HepG2 (cell line): ENCODE data around the gene TMEFF2. TPM values are rescaled to one million over a fixed set of nuclear protein-coding genes. Genes with fewer than 3 reads are reported as not detected.

Experiments
- ATAC-seq: fragments of 200-7000 bp; cut with Tn5 transposase; 3 replicates; pipeline ENCODE4 v1.9.1; 2020; ENCODE audit warnings: mild to moderate bottlenecking, moderate library complexity
- BruUV-seq: library from RNA; stranded (reverse); fragments of 400-500 nt; replicated peaks from 2 replicates; lab custom pipeline; 2021; lab: Mats Ljungman, UMichigan
- CTCF ChIA-PET: fragments of 300-600 bp; formaldehyde crosslinking; extraction: SDS; loops from one replicate; lab custom pipeline; 2021; ENCODE audit warnings: low total read pairs, inconsistent platforms, low intra/inter-chr PET ratio; lab: Yijun Ruan, JAX
- POLR2A ChIA-PET: fragments of 350-600 bp; sonication (Branson Sonifier 250); formaldehyde crosslinking; loops from one replicate; lab custom pipeline; 2020; ENCODE audit warnings: antibody characterized with exemption, inconsistent platforms; lab: Yijun Ruan, JAX
- DNase-seq: peaks from one replicate; pipeline ENCODE4 v3.0.0-alpha.2; 2015; ENCODE audit warnings: low spot score
- FAIRE-seq: peaks from 3 replicates; lab custom pipeline; 2011; peaks lifted over from hg19 to GRCh38; lab: Jason Lieb, UNC
- H2AFZ ChIP-seq: one replicate; pipeline ENCODE4 v1.6.1; 2011; ENCODE audit warnings: low read length, inconsistent platforms
- H3K27ac ChIP-seq: fragments of 300-600 bp; 3 replicates; pipeline ENCODE4 v1.8.0; 2011; ENCODE audit warnings: mixed run types, mild to moderate bottlenecking, mixed read lengths, low read length, inconsistent platforms; ENCODE audit not compliant: insufficient read depth; ENCODE audit errors: extremely low read length
- H3K27me3 ChIP-seq, 2 experiments: fragments of 200-600 bp in 1 of 2; 2 replicates in 1 of 2; 3 replicates in 1 of 2; pipeline versions ENCODE4 v1.6.0 to v1.8.0; 2011; ENCODE audit warnings: low read length in 2 of 2, mild to moderate bottlenecking in 2 of 2, moderate library complexity in 2 of 2, inconsistent platforms in 1 of 2; ENCODE audit not compliant: insufficient read depth in 2 of 2, control insufficient read depth in 1 of 2
- H3K36me3 ChIP-seq, 2 experiments: fragments of 200-600 bp in 1 of 2; replicated peaks in 1 of 2; 2 replicates in 1 of 2; 3 replicates in 1 of 2; pipeline versions ENCODE4 v1.5.1 to v1.8.0; 2011; ENCODE audit warnings: low read length in 2 of 2, inconsistent platforms in 1 of 2; ENCODE audit not compliant: insufficient read depth in 2 of 2, control insufficient read depth in 1 of 2
- H3K4me1 ChIP-seq: 2 replicates; pipeline ENCODE4 v1.5.1; 2012; ENCODE audit warnings: low read length, inconsistent platforms; ENCODE audit not compliant: insufficient read depth
- H3K4me2 ChIP-seq: 2 replicates; pipeline ENCODE4 v1.6.0; 2011; ENCODE audit warnings: low read depth, low read length, inconsistent platforms
- H3K4me3 ChIP-seq, 3 experiments: fragments of 200-600 bp in 1 of 3; sonication (generic), shearing (Covaris generic) in 1 of 3; replicated peaks in 1 of 3; 2 replicates each; pipeline ENCODE4 v1.5.1; 2011 to 2016; ENCODE audit warnings: low read length in 3 of 3, inconsistent platforms in 2 of 3, low read depth in 2 of 3, mild to moderate bottlenecking in 2 of 3, control low read depth in 1 of 3, mixed read lengths in 1 of 3; ENCODE audit not compliant: insufficient read depth in 1 of 3
- H3K79me2 ChIP-seq: one replicate; pipeline ENCODE4 v1.6.1; 2011; ENCODE audit warnings: low read length, inconsistent platforms; ENCODE audit not compliant: insufficient read depth
- H3K9ac ChIP-seq: 2 replicates; pipeline ENCODE4 v1.6.0; 2011; ENCODE audit warnings: mild to moderate bottlenecking, low read depth, low read length, inconsistent platforms; ENCODE audit not compliant: insufficient read depth
- H3K9me3 ChIP-seq: 2 replicates; pipeline ENCODE4 v1.5.1; 2012; ENCODE audit warnings: mild to moderate bottlenecking, low read length
- H4K20me1 ChIP-seq: 2 replicates; pipeline ENCODE4 v1.6.0; 2011; ENCODE audit warnings: inconsistent platforms, mild to moderate bottlenecking, low read length, moderate library complexity; ENCODE audit not compliant: insufficient read depth
- ELF1 ChIP-seq: sonication (generic); formaldehyde crosslinking; IDR thresholded peaks from 2 replicates; pipeline ENCODE4 v1.4.0; 2020; ENCODE audit warnings: missing genetic modification reagents
- FOXK1 ChIP-seq: sonication (generic); formaldehyde crosslinking; IDR thresholded peaks from 2 replicates; pipeline ENCODE4 v1.4.0; 2020; ENCODE audit warnings: low read depth, missing genetic modification reagents, borderline replicate concordance
- FOXO1 ChIP-seq: sonication (generic); formaldehyde crosslinking; IDR thresholded peaks from 2 replicates; pipeline ENCODE4 v1.4.0; 2020; ENCODE audit warnings: missing genetic modification reagents
- KMT2A ChIP-seq: sonication (generic); formaldehyde crosslinking; IDR thresholded peaks from 2 replicates; pipeline ENCODE4 v1.4.0; 2020; ENCODE audit warnings: missing genetic modification reagents
- MXI1 ChIP-seq: IDR thresholded peaks from 3 replicates; pipeline ENCODE4 v1.6.1; 2012; ENCODE audit warnings: low read depth, low read length, inconsistent platforms, borderline replicate concordance
- NR1H2 ChIP-seq: sonication (generic); formaldehyde crosslinking; IDR thresholded peaks from 2 replicates; pipeline ENCODE4 v1.8.1; 2022; ENCODE audit warnings: low read depth, missing genetic modification reagents, borderline replicate concordance
- PHB2 ChIP-seq: fragments of 450-650 bp; IDR thresholded peaks from 2 replicates; pipeline ENCODE4 v1.6.1; 2018; ENCODE audit not compliant: partially characterized antibody
- SAFB2 ChIP-seq: sonication (generic); formaldehyde crosslinking; IDR thresholded peaks from 2 replicates; pipeline ENCODE4 v1.5.1; 2020; ENCODE audit warnings: missing genetic modification reagents, low read depth, mild to moderate bottlenecking, borderline replicate concordance
- SP5 ChIP-seq: IDR thresholded peaks from 2 replicates; pipeline ENCODE4 v1.6.1; 2016; ENCODE audit warnings: low read depth, borderline replicate concordance
- SRSF9 ChIP-seq: fragments of 200-400 bp; formaldehyde crosslinking; IDR thresholded peaks from 2 replicates; pipeline ENCODE4 v1.6.1; 2018; ENCODE audit warnings: borderline replicate concordance, mild to moderate bottlenecking, low read depth, low read length; ENCODE audit not compliant: insufficient read depth, poor library complexity, severe bottlenecking
- THAP7 ChIP-seq: sonication (generic); formaldehyde crosslinking; IDR thresholded peaks from 2 replicates; pipeline ENCODE4 v1.8.1; 2023; ENCODE audit warnings: mild to moderate bottlenecking, missing genetic modification reagents
- TP53 ChIP-seq: sonication (generic); formaldehyde crosslinking; conservative IDR thresholded peaks from 2 replicates; pipeline ENCODE4 v1.4.0; 2020; ENCODE audit warnings: missing genetic modification reagents
- ZNF550 ChIP-seq: sonication (generic); formaldehyde crosslinking; IDR thresholded peaks from 2 replicates; pipeline ENCODE4 v1.4.0; 2020; ENCODE audit warnings: mild to moderate bottlenecking, missing genetic modification reagents, borderline replicate concordance
- ZNF563 ChIP-seq: sonication (generic); formaldehyde crosslinking; IDR thresholded peaks from 2 replicates; pipeline ENCODE4 v1.8.0; 2022; ENCODE audit warnings: mild to moderate bottlenecking, moderate library complexity, missing genetic modification reagents
- WGBS: methylation state at CpG from one replicate; pipeline ENCODE4 v1.1.6; 2017; ENCODE audit warnings: low lambda C conversion rate; 5-methylcytosine and 5-hydroxymethylcytosine counted together
- in situ Hi-C: cut with HindIII; loops from 2 replicates; pipeline ENCODE4 v1.10.0; 2017; ENCODE audit warnings: low pct_unique_long_range_greater_than_20kb; ENCODE audit not compliant: extremely low pct_ligation_motif_present
- intact Hi-C: fragments of 100-400 bp; cut with micrococcal nuclease; formaldehyde crosslinking; loops from one replicate; pipeline ENCODE4 v1.10.0; 2022; ENCODE audit not compliant: unreplicated experiment
- polyA plus RNA-seq, 8 experiments: library from polyadenylated mRNA; depleted of rRNA in 3 of 8; stranded (reverse) in 7 of 8; unstranded in 1 of 8; fragments of >200 nt; fragmentation: Illumina TruSeq in 4 of 8; extraction: Trizol in 4 of 8; gene quantifications; 2 replicates each; pipeline versions ENCODE4 v1.2.1 to v1.2.3, GENCODE V29; 2011 to 2016; ENCODE audit warnings: low read depth in 4 of 8, missing spikeins in 1 of 8, mixed read lengths in 1 of 8; ENCODE audit not compliant: insufficient read depth in 1 of 8
- total RNA-seq, 5 experiments: library from RNA; depleted of rRNA; stranded (reverse); fragments of >200 nt; fragmentation: Illumina TruSeq; extraction: Trizol; gene quantifications; 2 replicates each; pipeline ENCODE4 v1.2.3, GENCODE V29; 2016; ENCODE audit warnings: low read depth in 1 of 5

The TMEFF2 gene
- total and polyA plus RNA-seq, 2 of the 13 experiments (the other 11 are each of a cell fraction or from before 2014, with no cell fraction given) = not detected

GRCh38 chr2:192119536-192119935 lies 75.2 kb downstream of the TMEFF2 start:
- ChIA-PET CTCF (no interaction called here), POLR2A (no interaction called here)
- Histone ChIP-seq H3K4me1 (no peaks in the 10 kb centered on the region), H3K9ac (no peak overlapping the region), H3K79me2 (no peaks in the 10 kb centered on the region), H3K27me3 (no peaks in the 10 kb centered on the region), H4K20me1 (no peaks in the 10 kb centered on the region), H3K9me3 (peaks cover 13% of the 10 kb centered on the region), H3K4me2 (no peak overlapping the region), H2AFZ (no peak overlapping the region), H3K27ac (no peak overlapping the region), H3K36me3 (no peaks in the 10 kb centered on the region), H3K4me3 (no peak overlapping the region)
- no TSS peak for BruUV-seq
- no peak for ATAC-seq
- DNase-seq = no peak
- no peak for FAIRE-seq
- in situ Hi-C loops = no loop called here
- intact Hi-C loops = no loop called here
- TF ChIP-seq MXI1 (no peak), FOXK1 (no peak), ZNF550 (CRISPR knock-in tag) (no peak), ELF1 (CRISPR knock-in tag) (no peak), SRSF9 (no peak), TP53 (CRISPR knock-in tag) (no peak), SP5 (no peak), SAFB2 (CRISPR knock-in tag) (no peak), NR1H2 (CRISPR knock-in tag) (no peak), PHB2 (no peak), THAP7 (CRISPR knock-in tag) (no peak), FOXO1 (CRISPR knock-in tag) (no peak), KMT2A (CRISPR knock-in tag) (no peak), ZNF563 (CRISPR knock-in tag) (no peak)
- WGBS = 29% methylated on average over 1 of the region's 1 CpG
